GM12864 (cell line): ENCODE results near the gene OR2J3.
"Not testable (repeated sequence)": the region's sequence is repeated elsewhere in the genome, so short reads cannot be mapped to it uniquely, and the experiment has no call there.

ENCODE experiments used
- DNase-seq: peaks from one replicate; pipeline ENCODE4 v3.0.0-alpha.2; 2011; ENCODE audit warnings: low read depth
- H3K4me3 ChIP-seq: 2 replicates; pipeline ENCODE4 v1.5.1; 2011; ENCODE audit warnings: mild to moderate bottlenecking, low read depth, low read length, control low read depth
- CTCF ChIP-seq: IDR thresholded peaks from 2 replicates; pipeline ENCODE4 v1.5.1; 2011; ENCODE audit warnings: low read depth, mild to moderate bottlenecking, moderate library complexity, low read length, control low read depth, inconsistent platforms; ENCODE audit errors: missing control alignments

OR2J3 gene

GRCh38 chr6:29137724-29138123 is 29.9 kb downstream of the OR2J3 start:
- no peak for DNase-seq
- TF ChIP-seq CTCF, result no peak
- no peak overlapping the region for H3K4me3 ChIP-seq

GRCh38 chr6:29141606-29142005 is 33.7 kb downstream of the OR2J3 start:
- no peak overlapping the region for H3K4me3 ChIP-seq
- TF ChIP-seq CTCF, result no peak
- DNase-seq, result no peak

GRCh38 chr6:29142309-29142708 is 34.5 kb downstream of the OR2J3 start:
- no peak for TF ChIP-seq CTCF
- H3K4me3 ChIP-seq, result no peak overlapping the region
- DNase-seq, result no peak

- no peak for DNase-seq
- TF ChIP-seq CTCF, result no peak
- H3K4me3 ChIP-seq, result no peak overlapping the region
Observed at GRCh38 chr6:29146179-29146578, 38.3 kb downstream of the OR2J3 start.

- DNase-seq, result no peak
- TF ChIP-seq CTCF, result no peak
- H3K4me3 ChIP-seq, result no peak overlapping the region
Observed at GRCh38 chr6:29147074-29147473, 39.2 kb downstream of the OR2J3 start.

- not testable (repeated sequence) for DNase-seq, H3K4me3 ChIP-seq
Observed at GRCh38 chr6:29149444-29149843, 41.6 kb downstream of the OR2J3 start.

- no peak for TF ChIP-seq CTCF
- DNase-seq, result no peak
Observed at GRCh38 chr6:29153083-29153482, 45.2 kb downstream of the OR2J3 start.

GRCh38 chr6:29155182-29155581 is 47.3 kb downstream of the OR2J3 start:
- DNase-seq, H3K4me3 ChIP-seq: not testable (repeated sequence)

More at GRCh38 chr6:29153083-29153482, 45.2 kb downstream of the OR2J3 start:
- no peak overlapping the region for H3K4me3 ChIP-seq

GRCh38 chr6:29159922-29160321 is 52.1 kb downstream of the OR2J3 start:
- H3K4me3 ChIP-seq, result not testable (repeated sequence)

More at GRCh38 chr6:29159922-29160321, 52.1 kb downstream of the OR2J3 start:
- not testable (repeated sequence) for DNase-seq
